ENCODE data around the gene BRCC3. TPM values are rescaled to one million over a fixed set of nuclear protein-coding genes. Genes with fewer than 3 reads are reported as not detected.
A peak's percentile ranks its signal among the peaks of the same experiment; 100 is the strongest.

Gene BRCC3
- total RNA-seq, 1 experiment from 2014 or later: 21.3 TPM

- peak overlapping the region; percentile 86 for H3K9ac ChIP-seq (ENCODE audit: low read length)
- CTCF ChIA-PET: no interaction called here
- no peak for DNase-seq (ENCODE audit: low read depth, low spot score)
- H3K27me3 ChIP-seq (ENCODE audit: insufficient read depth, low read length): no peaks in the 10 kb centered on the region
- H2AFZ ChIP-seq (ENCODE audit: low read depth, low read length, poor library complexity, severe bottlenecking): no peak overlapping the region
- intact Hi-C loops (cut with micrococcal nuclease): loop anchor here (2.0 kb wide), 1 partner anchor 43 kb away; the partner anchor contains the start of gene FUNDC2
- H3K4me1 ChIP-seq (ENCODE audit: control insufficient read depth in 1 of 2, insufficient read depth in 2 of 2, low read length in 2 of 2): peaks cover 15 to 35% of the 10 kb centered on the region in 2 experiments
- ATAC-seq: no peak
- POLR2A ChIA-PET: no interaction called here
- no peaks in the 10 kb centered on the region for H4K20me1 ChIP-seq (ENCODE audit: insufficient read depth)
- H3K9me3 ChIP-seq (ENCODE audit: control insufficient read depth in 1 of 2, insufficient read depth in 1 of 2, low read depth in 1 of 2, low read length in 2 of 2): no peaks in the 10 kb centered on the region
- H3K9me2 ChIP-seq (ENCODE audit: insufficient read depth): no peaks in the 10 kb centered on the region
- peak overlapping the region; percentile 64 to 77 for H3K4me3 ChIP-seq (replicated peaks in 1 of 2; ENCODE audit: low read depth in 1 of 2, low read length in 2 of 2)
- peak overlapping the region; percentile 45; the same call in 1 of the 2 replicates for H3K27ac ChIP-seq (ENCODE audit: low read depth, low read length)
- peaks cover 41% of the 10 kb centered on the region for H3K79me2 ChIP-seq (ENCODE audit: insufficient read depth, low read length)
- peaks cover 0 to 3% of the 10 kb centered on the region in 2 experiments; a peak in 1 of 4 replicates for H3K36me3 ChIP-seq (ENCODE audit: control insufficient read depth in 1 of 2, insufficient read depth in 2 of 2, low read length in 2 of 2)
- H3K4me2 ChIP-seq (ENCODE audit: low read length): peak overlapping the region; percentile 81
- no peak for TF ChIP-seq TCF7L2 (IDR thresholded peaks at IDR 0.05; ENCODE audit: borderline replicate concordance, extremely low read depth, insufficient read depth, insufficient read length)
- TF ChIP-seq ELF1 (IDR thresholded peaks at IDR 0.05; ENCODE audit: borderline replicate concordance, low read depth): no peak
- no peak for TF ChIP-seq SIN3A (IDR thresholded peaks at IDR 0.05; ENCODE audit: low read depth)
- TF ChIP-seq POLR2A (IDR thresholded peaks at IDR 0.05; ENCODE audit: borderline replicate concordance, extremely low read depth, insufficient read depth, insufficient read length): no peak
- TF ChIP-seq YY1 (IDR thresholded peaks at IDR 0.05; ENCODE audit: extremely low read depth, insufficient replicate concordance, low read depth, low read length): no peak
- RAD21 ChIA-PET (ENCODE audit: low non-redundant PET in 1 of 2, low total read pairs in 2 of 2, uncharacterized antibody in 2 of 2, unreplicated experiment in 2 of 2): no interaction called here
- BruUV-seq (replicated peaks): no TSS peak
These were observed 1.3 kb upstream of the BRCC3 start for GRCh38 chrX:155070038-155070437.

- no peaks in the 10 kb centered on the region for H3K9me2 ChIP-seq (ENCODE audit: insufficient read depth)
- H3K27ac ChIP-seq (ENCODE audit: low read depth, low read length): peak overlapping the region; percentile 45
- H3K79me2 ChIP-seq (ENCODE audit: insufficient read depth, low read length): peaks cover 44% of the 10 kb centered on the region
- ATAC-seq: peak; percentile 10
- H3K4me2 ChIP-seq (ENCODE audit: low read length): peak overlapping the region; percentile 81
- no peaks in the 10 kb centered on the region for H4K20me1 ChIP-seq (ENCODE audit: insufficient read depth)
- H3K4me1 ChIP-seq (ENCODE audit: control insufficient read depth in 1 of 2, insufficient read depth in 2 of 2, low read length in 2 of 2): peaks cover 15 to 30% of the 10 kb centered on the region in 2 experiments
- CTCF ChIA-PET: no interaction called here
- no peak for DNase-seq (ENCODE audit: low read depth, low spot score)
- POLR2A ChIA-PET: no interaction called here
- peak overlapping the region; percentile 64 to 77 for H3K4me3 ChIP-seq (replicated peaks in 1 of 2; ENCODE audit: low read depth in 1 of 2, low read length in 2 of 2)
- H3K9ac ChIP-seq (ENCODE audit: low read length): peak overlapping the region; percentile 86
- no peaks in the 10 kb centered on the region for H3K27me3 ChIP-seq (ENCODE audit: insufficient read depth, low read length)
- TF ChIP-seq CEBPB (IDR thresholded peaks at IDR 0.05; ENCODE audit: low read depth): no peak
- no peak for TF ChIP-seq POLR2AphosphoS5 (IDR thresholded peaks at IDR 0.05; ENCODE audit: low read depth, low read length)
- no peak for TF ChIP-seq CBX3 (IDR thresholded peaks at IDR 0.05; ENCODE audit: low read depth)
- TF ChIP-seq RAD21 (IDR thresholded peaks at IDR 0.05; ENCODE audit: low read depth): no peak
- TF ChIP-seq SP1 (IDR thresholded peaks at IDR 0.05; ENCODE audit: low read depth): no peak
- TF ChIP-seq POLR2A (IDR thresholded peaks at IDR 0.05; ENCODE audit: borderline replicate concordance, extremely low read depth, insufficient read depth, insufficient read length): no peak
- no peak for TF ChIP-seq ZNF274 (IDR thresholded peaks at IDR 0.05; ENCODE audit: low read depth, low read length)
- no peak for TF ChIP-seq SIN3A (IDR thresholded peaks at IDR 0.05; ENCODE audit: low read depth)
- TF ChIP-seq EZH2phosphoT487 (IDR thresholded peaks at IDR 0.05; ENCODE audit: borderline replicate concordance): no peak
- no peak for TF ChIP-seq CTCF (IDR thresholded peaks at IDR 0.05 in 2 of 3, conservative IDR thresholded peaks at IDR 0.05 in 1 of 3; ENCODE audit: borderline replicate concordance in 1 of 3, insufficient read depth in 1 of 3, low read depth in 2 of 3, low read length in 2 of 3)
- TF ChIP-seq ELF1 (IDR thresholded peaks at IDR 0.05; ENCODE audit: borderline replicate concordance, low read depth): no peak
- RAD21 ChIA-PET (ENCODE audit: low non-redundant PET in 1 of 2, low total read pairs in 2 of 2, uncharacterized antibody in 2 of 2, unreplicated experiment in 2 of 2): no interaction called here
- no peak overlapping the region for H2AFZ ChIP-seq (ENCODE audit: low read depth, low read length, poor library complexity, severe bottlenecking)
- TSS peak; percentile 55 for BruUV-seq (replicated peaks)
- peaks cover 0 to 3% of the 10 kb centered on the region in 2 experiments; a peak in 1 of 4 replicates for H3K36me3 ChIP-seq (ENCODE audit: control insufficient read depth in 1 of 2, insufficient read depth in 2 of 2, low read length in 2 of 2)
- H3K9me3 ChIP-seq (ENCODE audit: control insufficient read depth in 1 of 2, insufficient read depth in 1 of 2, low read depth in 1 of 2, low read length in 2 of 2): no peaks in the 10 kb centered on the region
- intact Hi-C loops (cut with micrococcal nuclease): loop anchor here (2.0 kb wide), 1 partner anchor 44 kb away; the partner anchor contains the start of gene FUNDC2
These were observed 689 bp upstream of the BRCC3 start for GRCh38 chrX:155070663-155070974.
